GM18951 (cell line): Measurements from ENCODE around the gene PML.

Experiments used
- POLR2A ChIP-seq: IDR thresholded peaks from 4 replicates; pipeline ENCODE4 v1.6.1; 2011; ENCODE audit warnings: mild to moderate bottlenecking; ENCODE audit not compliant: insufficient read length, insufficient read depth; ENCODE audit errors: extremely low read depth
- in situ Hi-C: fragments of 300-500 bp; cut with MboI; formaldehyde crosslinking; loops from one replicate; pipeline ENCODE4 v1.12.0; 2022; ENCODE audit warnings: low sequenced_read_pairs, mixed read lengths, inconsistent platforms; ENCODE audit not compliant: unreplicated experiment

PML gene

GRCh38 chr15:74022706-74023470, 28.4 kb downstream of the PML start:
- in situ Hi-C loops: no loop called here
- TF ChIP-seq POLR2A: no peak

- no peak for TF ChIP-seq POLR2A
- in situ Hi-C loops: no loop called here
Measured at GRCh38 chr15:74024687-74025086, 30.2 kb downstream of the PML start.

- no peak for TF ChIP-seq POLR2A
- in situ Hi-C loops: no loop called here
Measured at GRCh38 chr15:74025436-74025835, 30.9 kb downstream of the PML start.

GRCh38 chr15:74027688-74028087, 33.2 kb downstream of the PML start:
- no peak for TF ChIP-seq POLR2A
- in situ Hi-C loops: no loop called here

- TF ChIP-seq POLR2A: no peak
- in situ Hi-C loops: no loop called here
Measured at GRCh38 chr15:74028646-74029045, 34.1 kb downstream of the PML start.

- in situ Hi-C loops: no loop called here
- TF ChIP-seq POLR2A: no peak
Measured at GRCh38 chr15:74032046-74032445, 37.5 kb downstream of the PML start.

GRCh38 chr15:74032606-74033561, 38.4 kb downstream of the PML start:
- TF ChIP-seq POLR2A: no peak
- in situ Hi-C loops: no loop called here

GRCh38 chr15:74034206-74034755, 39.8 kb downstream of the PML start:
- in situ Hi-C loops: no loop called here
- no peak for TF ChIP-seq POLR2A

- in situ Hi-C loops: no loop called here
- no peak for TF ChIP-seq POLR2A
Measured at GRCh38 chr15:74035121-74036017, 40.9 kb downstream of the PML start.

GRCh38 chr15:74036271-74037170, 42.0 kb downstream of the PML start:
- no peak for TF ChIP-seq POLR2A
- in situ Hi-C loops: no loop called here

GRCh38 chr15:74037171-74038117, 42.9 kb downstream of the PML start:
- in situ Hi-C loops: no loop called here
- no peak for TF ChIP-seq POLR2A
